Neural cell (in vitro differentiated cells): Measurements from ENCODE around the gene SLX4IP.

Experiments
- CTCF ChIP-seq: fragments of 450-650 bp; IDR thresholded peaks from 2 replicates; pipeline ENCODE4 v1.5.1; 2014; ENCODE audit warnings: antibody characterized with exemption, mild to moderate bottlenecking, moderate library complexity; ENCODE audit not compliant: poor library complexity, severe bottlenecking
- EZH2 ChIP-seq: fragments of 200-600, 300-800 bp; shearing (Covaris generic), sonication (generic); IDR thresholded peaks from 2 replicates; pipeline ENCODE4 v1.6.1; 2014; ENCODE audit warnings: antibody characterized with exemption, low read length, borderline replicate concordance, mild to moderate bottlenecking; ENCODE audit not compliant: insufficient read depth, poor library complexity, severe bottlenecking
- POLR2AphosphoS5 ChIP-seq: IDR thresholded peaks from 2 replicates; pipeline ENCODE4 v1.6.1; 2012
- RAD21 ChIP-seq: fragments of 450-650 bp; conservative IDR thresholded peaks from 2 replicates; pipeline ENCODE4 v1.6.1; 2014; ENCODE audit warnings: antibody characterized with exemption, mild to moderate bottlenecking, moderate library complexity

- TF ChIP-seq CTCF (no peak), POLR2AphosphoS5 (no peak), EZH2 (no peak), RAD21 (no peak)
Observed at GRCh38 chr20:10619427-10619826, 184.3 kb downstream of the SLX4IP start.
